ENCODE results near the gene WDR43.
"Not testable (repeated sequence)": the region's sequence is repeated elsewhere in the genome, so short reads cannot be mapped to it uniquely, and the experiment has no call there.

The WDR43 gene

DNA sequence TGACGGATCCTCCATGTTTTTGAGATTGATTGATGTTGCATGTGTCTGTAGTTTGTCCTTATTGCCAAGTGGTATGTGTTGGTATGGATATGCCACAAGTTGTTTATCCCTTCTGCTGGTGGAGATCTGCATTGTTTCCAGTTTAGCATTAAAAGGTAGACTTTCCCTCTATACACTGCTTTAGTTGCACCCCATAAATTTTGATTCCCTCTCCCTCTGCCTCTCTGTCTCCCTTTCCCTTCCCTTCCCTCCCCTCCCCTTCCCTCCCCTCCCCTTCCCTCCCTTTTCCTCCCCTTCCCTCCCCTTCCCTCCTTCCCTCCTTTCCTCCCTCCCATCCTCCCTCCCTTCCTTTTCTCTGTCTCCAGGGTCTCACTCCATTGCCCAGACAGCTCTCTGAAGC, 68.0 kb downstream of the WDR43 start:
- DNase-seq (ENCODE audit: low read depth), result no peak

GRCh38 chr2:28970464-28971160, 76.1 kb downstream of the WDR43 start:
- no peak for DNase-seq (ENCODE audit: low read depth)

DNA sequence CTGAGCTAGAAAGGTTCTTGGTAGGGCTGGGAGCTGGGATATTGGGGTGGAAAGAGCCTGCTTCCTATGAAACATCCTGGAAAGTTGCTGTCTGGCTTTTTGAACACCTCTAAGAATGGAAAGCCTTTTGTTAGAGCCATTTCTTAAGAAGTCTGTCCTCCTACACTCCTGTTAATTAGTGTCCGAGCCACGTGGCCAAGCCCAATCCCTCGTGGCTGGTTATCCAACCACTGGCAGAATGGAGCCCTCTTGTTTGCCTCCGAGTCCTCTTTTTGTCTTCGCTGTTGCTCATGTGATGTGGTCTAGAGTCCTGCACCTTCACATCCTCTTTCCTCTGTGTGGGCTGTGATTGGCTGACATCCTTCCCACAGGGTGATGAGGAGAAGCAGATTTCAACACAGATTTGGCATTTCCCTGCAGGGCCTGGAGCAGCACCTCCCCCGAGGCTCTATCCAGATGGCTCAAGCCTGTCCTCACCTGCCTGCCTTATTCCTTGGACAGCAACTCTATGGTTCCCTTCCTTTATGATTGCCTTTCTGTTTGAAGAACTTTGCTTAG, 78.4 kb downstream of the WDR43 start:
- no peak for DNase-seq (ENCODE audit: low read depth)

- DNase-seq (ENCODE audit: low read depth), result no peak
Measured at GRCh38 chr2:28974252-28974651, 79.8 kb downstream of the WDR43 start.

GRCh38 chr2:28975671-28976070, 81.2 kb downstream of the WDR43 start:
- DNase-seq (ENCODE audit: low read depth), result no peak

DNA sequence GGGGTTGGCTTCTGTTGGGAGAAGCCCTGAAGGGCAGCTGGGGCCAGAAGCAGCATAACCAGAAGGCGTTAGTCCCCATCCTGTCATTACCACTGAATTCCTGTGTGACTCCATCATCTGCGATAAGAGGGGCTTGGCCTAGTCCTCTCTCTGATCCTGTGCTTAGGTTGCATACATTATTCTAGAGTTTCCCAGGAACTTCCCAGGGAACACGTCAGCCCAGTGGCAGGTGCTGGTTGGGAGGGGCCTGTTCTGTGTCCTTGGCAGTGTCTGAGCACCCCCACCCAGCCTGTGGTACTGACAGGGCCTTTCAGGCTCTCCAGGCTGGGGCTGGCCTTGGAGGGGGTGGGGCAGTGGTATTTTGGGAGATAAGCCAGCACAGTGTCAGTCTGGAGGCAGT, 82.1 kb downstream of the WDR43 start:
- no peak for DNase-seq (ENCODE audit: low read depth)

- DNase-seq (ENCODE audit: low read depth), result no peak
Measured at GRCh38 chr2:28977176-28977875, 82.9 kb downstream of the WDR43 start.

DNA sequence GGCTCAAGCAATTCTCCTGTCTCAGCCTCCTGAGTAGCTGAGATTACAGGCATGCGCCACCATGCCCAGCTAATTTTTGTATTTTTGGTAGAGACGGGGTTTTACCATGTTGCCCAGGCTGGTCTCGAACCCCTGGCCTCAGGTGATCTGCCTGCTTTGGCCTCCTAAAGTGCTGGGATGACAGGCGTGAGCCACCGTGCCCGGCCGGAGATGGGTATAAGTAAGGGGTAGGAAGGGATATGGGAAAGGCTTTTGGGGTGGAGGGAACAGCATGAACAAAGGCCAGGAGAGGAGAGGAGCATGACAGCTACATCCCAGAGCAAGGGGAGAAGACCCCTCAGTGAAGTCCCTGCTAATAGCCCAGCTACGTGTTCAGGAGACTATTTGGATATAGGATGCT, 83.5 kb downstream of the WDR43 start:
- not testable (repeated sequence) for DNase-seq (ENCODE audit: low read depth)

GRCh38 chr2:28978606-28979005, 84.1 kb downstream of the WDR43 start:
- no peak for DNase-seq (ENCODE audit: low read depth)

- DNase-seq (ENCODE audit: low read depth), result no peak
Measured at GRCh38 chr2:28979041-28979440, 84.6 kb downstream of the WDR43 start.

DNA sequence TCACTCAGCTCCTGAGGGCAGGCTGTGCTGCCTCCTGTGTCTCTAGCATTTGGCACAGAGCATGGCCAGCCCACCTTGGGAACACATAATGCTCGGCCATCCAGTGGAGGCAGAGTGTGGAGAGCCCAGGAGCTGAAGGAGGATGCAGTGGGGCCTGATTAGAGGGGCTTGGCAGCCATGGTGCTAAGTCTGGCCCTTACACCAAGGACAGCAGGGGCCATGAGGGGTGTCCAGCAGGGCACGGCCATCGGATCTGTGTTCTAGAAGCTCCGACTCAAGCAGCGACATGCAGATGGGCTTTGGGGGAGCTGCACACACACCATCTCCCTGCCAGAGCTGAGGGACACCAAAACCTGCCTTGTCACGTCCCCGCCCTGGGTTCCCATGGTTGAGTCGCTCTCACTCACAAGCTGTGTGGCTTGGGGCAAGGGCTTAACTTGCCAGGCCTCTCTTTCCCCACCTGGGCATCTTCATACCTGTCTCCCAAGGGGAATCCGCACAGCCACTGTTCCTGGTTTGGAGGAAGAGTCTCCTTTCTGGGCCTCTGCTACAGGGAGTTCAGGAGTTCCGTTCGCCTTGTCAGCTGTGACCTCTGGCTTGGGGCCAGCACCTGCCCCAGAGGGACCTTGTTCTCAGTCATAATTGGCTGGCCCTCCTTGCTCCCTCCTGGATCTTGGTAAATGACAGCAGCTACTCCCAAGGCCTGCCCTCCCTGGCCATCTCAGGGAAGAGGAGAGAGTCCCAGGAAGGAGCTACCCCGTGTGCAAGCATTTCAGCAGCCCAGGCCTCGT, 85.3 kb downstream of the WDR43 start:
- no peak for DNase-seq (ENCODE audit: low read depth)

DNA sequence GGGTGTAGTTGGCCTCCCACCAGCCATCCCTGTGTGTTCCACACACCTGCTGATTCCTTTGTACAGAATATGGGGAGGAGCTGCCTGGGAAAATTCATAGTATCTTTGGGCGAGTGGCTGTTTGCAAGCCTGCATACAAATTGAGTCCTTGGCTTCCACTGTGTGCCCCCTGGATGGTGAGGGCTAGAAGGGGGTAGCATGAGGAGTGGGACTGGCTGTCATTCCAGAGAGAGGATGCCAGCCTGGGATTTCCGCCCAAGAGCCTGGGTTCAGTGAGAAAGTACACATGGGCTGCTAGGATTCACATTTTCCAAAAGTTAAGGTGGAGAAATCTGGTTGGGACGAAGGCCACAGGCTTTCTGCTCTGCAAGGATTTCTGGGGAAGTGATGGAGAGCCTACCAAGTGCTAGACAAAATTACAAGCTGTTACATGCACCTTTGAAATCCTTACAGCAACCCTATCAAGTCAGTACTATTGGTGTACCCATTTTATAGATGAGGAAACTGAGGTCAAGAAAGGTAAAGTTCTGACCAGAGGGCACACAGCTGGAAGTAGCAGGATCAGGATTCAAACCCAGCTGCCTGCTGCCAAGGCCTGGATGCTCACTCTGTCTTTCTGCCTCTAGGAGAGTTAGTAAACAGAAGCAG, 86.0 kb downstream of the WDR43 start:
- no peak for DNase-seq (ENCODE audit: low read depth)

GRCh38 chr2:28981016-28981441, 86.6 kb downstream of the WDR43 start, which contains the start of gene TOGARAM2:
TSS of gene TOGARAM2 (plus strand) at chr2:28981298. CDS start at chr2:28994835, 13,537 bp downstream.
- DNase-seq (ENCODE audit: low read depth), result no peak

- no peak for DNase-seq (ENCODE audit: low read depth)
Measured at GRCh38 chr2:28981620-28982376, 87.3 kb downstream of the WDR43 start.

DNA sequence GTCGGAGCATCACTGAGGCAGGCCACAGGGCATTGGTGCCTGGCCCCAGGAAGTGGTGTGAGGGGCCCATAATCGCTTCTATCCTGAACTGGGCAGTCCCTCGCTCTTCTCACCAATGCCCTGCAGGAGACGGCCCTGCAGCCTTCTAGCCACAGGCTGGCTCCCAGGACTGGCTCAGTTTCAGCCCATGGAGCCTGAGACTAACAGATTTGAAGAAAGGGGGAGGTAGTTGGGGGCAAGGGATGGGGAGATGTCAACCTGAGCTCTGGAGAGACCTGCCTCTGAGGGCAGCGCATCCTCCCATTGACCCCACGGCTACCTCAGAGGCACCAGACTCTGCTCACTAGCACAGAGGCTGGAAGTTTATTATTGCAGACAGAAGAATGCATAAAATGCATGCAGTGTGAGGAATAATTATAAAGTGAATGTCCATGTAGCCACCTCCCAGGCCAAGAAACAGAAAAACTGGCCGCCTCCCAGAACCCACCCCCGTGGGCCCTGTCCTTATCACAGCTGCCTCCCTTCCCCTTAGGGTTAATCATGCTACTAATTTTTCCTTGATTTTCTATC, 88.0 kb downstream of the WDR43 start:
- no peak for DNase-seq (ENCODE audit: low read depth)

DNA sequence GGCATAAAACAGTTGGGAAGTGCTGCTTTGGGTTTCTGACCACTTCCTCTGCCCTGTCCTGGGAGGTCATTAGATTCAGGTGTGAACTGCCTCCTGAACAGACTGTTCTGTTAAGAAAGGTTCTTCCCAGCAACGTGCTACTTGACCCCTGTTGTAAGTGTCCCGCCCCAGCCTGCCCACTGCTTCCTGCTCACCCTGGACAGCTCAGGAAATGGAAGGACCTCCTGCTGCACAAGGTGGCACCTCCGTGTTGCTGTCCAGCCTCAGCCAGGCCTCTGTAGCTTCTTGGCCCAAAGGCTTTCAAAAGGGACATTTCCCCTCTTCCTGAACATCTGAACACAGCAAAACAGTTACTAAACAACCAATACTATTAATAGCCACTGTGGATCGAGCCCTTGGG, 92.0 kb downstream of the WDR43 start:
- no peak for DNase-seq (ENCODE audit: low read depth)

DNA sequence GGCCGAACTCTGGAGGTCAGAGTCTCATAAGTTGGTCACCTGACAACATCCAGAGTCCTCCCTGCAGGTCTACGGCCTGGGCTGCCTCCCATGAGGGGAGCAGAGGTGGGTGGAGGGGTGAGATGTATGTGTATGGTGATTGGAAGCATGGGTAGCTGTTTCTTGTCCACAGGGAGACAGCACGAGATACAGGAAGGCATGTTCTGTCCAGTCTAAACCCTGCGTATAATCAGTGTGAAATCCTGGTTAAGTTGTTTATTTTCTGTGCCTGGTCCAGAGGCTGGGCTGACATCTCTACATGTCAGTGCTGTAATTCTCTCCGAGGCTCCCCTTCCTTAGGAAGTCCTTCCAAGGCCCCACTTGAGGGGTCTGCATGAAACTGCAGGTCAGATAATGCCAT, 95.5 kb downstream of the WDR43 start:
- DNase-seq (ENCODE audit: low read depth), result no peak

DNA sequence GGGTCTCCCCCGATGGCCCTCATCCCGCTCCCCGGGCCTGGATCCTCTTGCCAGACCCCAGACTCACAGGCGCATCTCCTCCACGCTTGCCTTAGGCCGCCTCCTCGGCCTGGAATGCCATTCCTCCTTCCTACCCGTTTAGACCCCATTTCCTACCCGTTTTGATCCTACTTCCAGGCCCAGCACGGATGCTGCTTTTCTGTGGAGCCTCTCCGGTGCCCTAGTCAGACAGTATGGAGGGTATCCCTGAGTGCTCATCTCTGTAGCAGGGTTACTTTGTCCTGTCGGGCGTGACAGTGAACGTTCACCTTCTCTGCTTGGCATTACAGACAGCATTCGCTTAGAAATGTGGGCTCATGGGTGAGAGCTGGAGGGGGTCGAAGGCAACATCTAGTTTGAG, 96.0 kb downstream of the WDR43 start:
- no peak for DNase-seq (ENCODE audit: low read depth)

DNA sequence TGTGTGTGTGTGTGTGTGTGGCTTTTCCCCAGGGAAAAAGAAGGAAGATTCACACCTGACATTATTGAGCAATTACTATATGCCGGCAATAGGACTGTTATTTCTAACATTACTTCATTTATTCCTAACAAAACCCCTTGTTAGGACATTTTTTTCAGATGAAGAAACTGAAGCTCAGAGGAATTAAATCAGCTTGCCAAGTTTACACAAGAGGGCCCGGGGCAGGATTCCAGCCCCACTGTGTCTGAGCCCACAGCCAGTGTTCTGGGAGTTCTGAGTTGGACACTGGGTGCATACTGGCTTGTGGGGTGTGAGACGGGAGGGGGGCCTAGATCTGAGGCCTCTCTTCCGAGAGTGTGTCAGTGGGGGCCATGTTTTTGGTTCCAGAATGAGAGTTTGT, 96.6 kb downstream of the WDR43 start:
- no peak for DNase-seq (ENCODE audit: low read depth)

DNA sequence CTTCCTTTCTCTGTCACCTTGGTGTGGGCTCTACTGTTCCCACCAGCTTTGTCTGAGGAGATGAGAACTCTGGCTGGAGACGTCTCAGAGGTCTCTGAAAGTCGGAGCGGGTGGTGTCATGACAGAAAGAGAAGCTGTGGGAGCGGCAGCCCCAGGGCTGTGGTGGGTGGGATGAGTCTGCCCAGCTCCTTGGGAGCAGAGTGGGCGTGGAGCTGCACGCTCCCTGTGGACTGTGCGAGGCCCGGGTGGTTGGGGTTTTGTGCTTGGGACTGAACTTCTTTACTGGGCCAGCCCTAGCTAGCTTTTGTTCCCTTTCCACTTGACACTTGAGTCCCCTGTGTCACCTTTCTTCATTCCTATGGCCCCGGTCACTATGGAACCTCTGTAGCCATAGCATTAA, 97.0 kb downstream of the WDR43 start:
- DNase-seq (ENCODE audit: low read depth), result no peak

All from stimulated activated CD8-positive, alpha-beta memory T cell treated with anti-CD3 and anti-CD28 coated beads, Interleukin-12 subunit alpha, Interleukin-12 subunit beta, amount 100 ng/mL, for 4 hours (primary cell).